HEK293 (cell line): ENCODE data around the gene FGFR2.

Source experiments
- CTCF ChIP-seq: fragments of 450-650 bp; formaldehyde crosslinking; IDR thresholded peaks from 2 replicates; pipeline ENCODE4 v1.5.1; 2016; ENCODE audit warnings: missing biosample characterization, missing genetic modification characterization
- REST ChIP-seq: fragments of 450-650 bp; formaldehyde crosslinking; IDR thresholded peaks from 2 replicates; pipeline ENCODE4 v1.5.1; 2016; ENCODE audit warnings: missing biosample characterization, missing genetic modification characterization
- ZFHX2 ChIP-seq: fragments of 450-650 bp; formaldehyde crosslinking; conservative IDR thresholded peaks from 2 replicates; pipeline ENCODE4 v1.5.1; 2016; ENCODE audit warnings: missing biosample characterization, missing genetic modification characterization
- ZNF121 ChIP-seq: fragments of 450-650 bp; formaldehyde crosslinking; IDR thresholded peaks from 2 replicates; pipeline ENCODE4 v1.5.1; 2016; ENCODE audit warnings: missing biosample characterization, missing genetic modification characterization
- ZNF24 ChIP-seq: fragments of 450-650 bp; formaldehyde crosslinking; IDR thresholded peaks from 2 replicates; pipeline ENCODE4 v1.5.1; 2016; ENCODE audit warnings: missing biosample characterization, missing genetic modification characterization
- ZNF580 ChIP-seq: fragments of 450-650 bp; formaldehyde crosslinking; IDR thresholded peaks from 2 replicates; pipeline ENCODE4 v1.5.1; 2016; ENCODE audit warnings: missing biosample characterization, missing genetic modification characterization

GRCh38 chr10:121574519-121575166 is 23.6 kb downstream of the FGFR2 start:
- TF ChIP-seq ZFHX2 (tag by site-specific recombination) (no peak), CTCF (tag by site-specific recombination) (no peak), ZNF580 (tag by site-specific recombination) (no peak), ZNF24 (tag by site-specific recombination) (no peak), ZNF121 (tag by site-specific recombination) (no peak), REST (no peak)
